NB4 (cell line): ENCODE data around the gene CHERP.

Experiments
- DNase-seq: peaks from one replicate; pipeline ENCODE4 v3.0.0; 2010; ENCODE audit warnings: low read depth
- H3K4me3 ChIP-seq: one replicate; pipeline ENCODE4 v1.5.1; 2011; ENCODE audit warnings: mild to moderate bottlenecking, low read depth, low read length, moderate library complexity
- CTCF ChIP-seq: IDR thresholded peaks from one replicate; pipeline ENCODE4 v1.5.1; 2012; ENCODE audit warnings: low read depth, low read length
- MAX ChIP-seq: IDR thresholded peaks from 2 replicates; pipeline ENCODE4 v1.6.1; 2011; ENCODE audit warnings: low read depth, low read length
- MYC ChIP-seq: IDR thresholded peaks from 2 replicates; pipeline ENCODE4 v1.6.1; 2011; ENCODE audit warnings: low read depth, low read length
- POLR2A ChIP-seq: IDR thresholded peaks from 2 replicates; pipeline ENCODE4 v1.6.1; 2011; ENCODE audit warnings: mild to moderate bottlenecking; ENCODE audit not compliant: insufficient read length; ENCODE audit errors: extremely low read depth

Gene CHERP

GRCh38 chr19:16529466-16530144 lies 12.6 kb downstream of the CHERP start:
- TF ChIP-seq MAX (no peak), CTCF (no peak), POLR2A (no peak)
- no peak for DNase-seq
- H3K4me3 ChIP-seq = no peak overlapping the region

- no peak overlapping the region for H3K4me3 ChIP-seq
- TF ChIP-seq MYC = no peak
- peak; percentile 47 for TF ChIP-seq CTCF
- DNase-seq = peak; percentile 54
Observed at GRCh38 chr19:16527971-16528521, 14.2 kb downstream of the CHERP start.

- TF ChIP-seq POLR2A = no peak
- no peak for TF ChIP-seq MYC
- TF ChIP-seq MAX = no peak
- no peak for TF ChIP-seq CTCF
- DNase-seq = no peak
- no peak overlapping the region for H3K4me3 ChIP-seq
Observed at GRCh38 chr19:16527334-16527935, 14.8 kb downstream of the CHERP start.

- TF ChIP-seq MYC (no peak), CTCF (no peak), MAX (no peak), POLR2A (no peak)
- no peak for DNase-seq
- no peak overlapping the region for H3K4me3 ChIP-seq
Observed at GRCh38 chr19:16525751-16526481, 16.3 kb downstream of the CHERP start.

- no peak overlapping the region for H3K4me3 ChIP-seq
- no peak for TF ChIP-seq MAX
- TF ChIP-seq POLR2A = no peak
- no peak for TF ChIP-seq MYC
- TF ChIP-seq CTCF = no peak
- DNase-seq = no peak
Observed at GRCh38 chr19:16524991-16525734, 17.1 kb downstream of the CHERP start.
